HEK293 (cell line): ENCODE measurements around the gene TMED4.

Source experiments
- ATF2 ChIP-seq: fragments of 450-650 bp; formaldehyde crosslinking; IDR thresholded peaks from 2 replicates; pipeline ENCODE4 v1.5.1; 2016; ENCODE audit warnings: missing biosample characterization, missing genetic modification characterization, low read depth
- CTCF ChIP-seq: fragments of 450-650 bp; formaldehyde crosslinking; IDR thresholded peaks from 2 replicates; pipeline ENCODE4 v1.5.1; 2016; ENCODE audit warnings: missing biosample characterization, missing genetic modification characterization
- WT1 ChIP-seq: fragments of 450-650 bp; formaldehyde crosslinking; IDR thresholded peaks from 2 replicates; pipeline ENCODE4 v1.5.1; 2016; ENCODE audit warnings: missing biosample characterization, missing genetic modification characterization
- ZSCAN30 ChIP-seq: fragments of 450-650 bp; IDR thresholded peaks from 2 replicates; pipeline ENCODE4 v1.5.1; 2018; ENCODE audit warnings: missing biosample characterization, mild to moderate bottlenecking, missing genetic modification characterization, moderate library complexity

- TF ChIP-seq CTCF (tag by site-specific recombination): no peak
- TF ChIP-seq ZSCAN30: no peak
- TF ChIP-seq WT1 (tag by site-specific recombination): no peak
- no peak for TF ChIP-seq ATF2 (tag by site-specific recombination)
Observed at GRCh38 chr7:44631458-44632115, 49.6 kb upstream of the TMED4 start.
